ENCODE data around the gene DCUN1D1. TPM values are rescaled to one million over a fixed set of nuclear protein-coding genes. Genes with fewer than 3 reads are reported as not detected.

The DCUN1D1 gene
- total and polyA plus RNA-seq, 2 donors from 2014 or later, result 14.2 to 47.9 TPM

DNA sequence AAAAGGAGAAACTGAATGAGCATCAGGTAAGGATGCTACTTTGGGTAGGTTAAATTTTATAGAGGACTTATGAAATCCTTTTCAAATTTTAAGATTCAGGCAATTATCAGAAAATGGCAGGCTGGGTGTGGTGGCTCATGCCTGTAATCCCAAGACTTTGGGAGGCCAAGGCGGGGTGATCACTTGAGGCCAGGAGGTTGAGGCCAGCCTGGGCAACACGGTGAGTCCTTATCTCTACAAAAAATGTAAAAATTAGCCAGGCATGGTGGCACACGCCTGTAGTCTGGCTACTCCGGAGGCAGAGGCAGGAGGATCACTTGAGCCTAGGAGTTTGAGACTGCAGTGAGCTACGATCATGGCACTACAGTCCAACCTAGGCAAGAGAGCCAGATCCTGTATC is 23.1 kb downstream of the DCUN1D1 start:
- peaks cover 2 to 4% (median 3%) of the 10 kb centered on the region in 3 donors for H3K36me3 ChIP-seq (ENCODE audit: control insufficient read depth in 2 of 3, insufficient read depth in 3 of 3, low read length in 3 of 3)
- no peak for FAIRE-seq
- TF ChIP-seq, protein P1, sequence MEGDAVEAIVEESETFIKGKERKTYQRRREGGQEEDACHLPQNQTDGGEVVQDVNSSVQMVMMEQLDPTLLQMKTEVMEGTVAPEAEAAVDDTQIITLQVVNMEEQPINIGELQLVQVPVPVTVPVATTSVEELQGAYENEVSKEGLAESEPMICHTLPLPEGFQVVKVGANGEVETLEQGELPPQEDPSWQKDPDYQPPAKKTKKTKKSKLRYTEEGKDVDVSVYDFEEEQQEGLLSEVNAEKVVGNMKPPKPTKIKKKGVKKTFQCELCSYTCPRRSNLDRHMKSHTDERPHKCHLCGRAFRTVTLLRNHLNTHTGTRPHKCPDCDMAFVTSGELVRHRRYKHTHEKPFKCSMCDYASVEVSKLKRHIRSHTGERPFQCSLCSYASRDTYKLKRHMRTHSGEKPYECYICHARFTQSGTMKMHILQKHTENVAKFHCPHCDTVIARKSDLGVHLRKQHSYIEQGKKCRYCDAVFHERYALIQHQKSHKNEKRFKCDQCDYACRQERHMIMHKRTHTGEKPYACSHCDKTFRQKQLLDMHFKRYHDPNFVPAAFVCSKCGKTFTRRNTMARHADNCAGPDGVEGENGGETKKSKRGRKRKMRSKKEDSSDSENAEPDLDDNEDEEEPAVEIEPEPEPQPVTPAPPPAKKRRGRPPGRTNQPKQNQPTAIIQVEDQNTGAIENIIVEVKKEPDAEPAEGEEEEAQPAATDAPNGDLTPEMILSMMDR (IDR thresholded peaks at IDR 0.05; ENCODE audit: borderline replicate concordance, extremely low read depth, insufficient read depth), result no peak

GRCh38 chr3:182954553-182955235 is 25.6 kb downstream of the DCUN1D1 start:
- Histone ChIP-seq H3K4me1 (ENCODE audit: control insufficient read depth in 2 of 3, insufficient read depth in 2 of 3, low read depth in 1 of 3, low read length in 3 of 3) (peaks cover 0 to 3% (median 0%) of the 10 kb centered on the region in 3 donors), H3K4me3 (ENCODE audit: low read length in 3 of 3) (no peak overlapping the region), H3K27me3 (ENCODE audit: control insufficient read depth, insufficient read depth, low read length) (no peaks in the 10 kb centered on the region), H3K9me3 (ENCODE audit: control insufficient read depth in 2 of 3, insufficient read depth in 1 of 3, low read length in 3 of 3) (no peaks in the 10 kb centered on the region), H3K9ac (ENCODE audit: low read length in 3 of 3) (no peak overlapping the region), H3K27ac (ENCODE audit: low read depth in 2 of 2, low read length in 2 of 2) (no peak overlapping the region), H3K36me3 (ENCODE audit: control insufficient read depth in 2 of 3, insufficient read depth in 3 of 3, low read length in 3 of 3) (peaks cover 2 to 4% (median 4%) of the 10 kb centered on the region in 3 donors)
- TF ChIP-seq, protein P1 (IDR thresholded peaks at IDR 0.05; ENCODE audit: borderline replicate concordance, extremely low read depth, insufficient read depth), result no peak
- DNase-seq (no peak), FAIRE-seq (no peak)
- intact Hi-C loops (cut with DNase I), result no loop called here

More for the DNA sequence above, 23.1 kb downstream of the DCUN1D1 start:
- no peak for DNase-seq
- Histone ChIP-seq H3K4me3 (ENCODE audit: low read length in 3 of 3) (no peak overlapping the region), H3K9me3 (ENCODE audit: control insufficient read depth in 2 of 3, insufficient read depth in 1 of 3, low read length in 3 of 3) (no peaks in the 10 kb centered on the region), H3K9ac (ENCODE audit: low read length in 3 of 3) (no peak overlapping the region), H3K27ac (ENCODE audit: low read depth in 2 of 2, low read length in 2 of 2) (no peak overlapping the region), H3K4me1 (ENCODE audit: control insufficient read depth in 2 of 3, insufficient read depth in 2 of 3, low read depth in 1 of 3, low read length in 3 of 3) (peaks cover 0 to 7% (median 2%) of the 10 kb centered on the region in 3 donors), H3K27me3 (ENCODE audit: control insufficient read depth, insufficient read depth, low read length) (no peaks in the 10 kb centered on the region)
- intact Hi-C loops (cut with DNase I), result no loop called here

- no peak for FAIRE-seq
- H3K4me3 ChIP-seq (ENCODE audit: low read length in 3 of 3), result no peak overlapping the region
- TF ChIP-seq, protein P1 (IDR thresholded peaks at IDR 0.05; ENCODE audit: borderline replicate concordance, extremely low read depth, insufficient read depth), result no peak
- H3K9me3 ChIP-seq (ENCODE audit: control insufficient read depth in 2 of 3, insufficient read depth in 1 of 3, low read length in 3 of 3), result no peaks in the 10 kb centered on the region
- DNase-seq, result no peak
- H3K4me1 ChIP-seq (ENCODE audit: control insufficient read depth in 2 of 3, insufficient read depth in 2 of 3, low read depth in 1 of 3, low read length in 3 of 3), result no peaks in the 10 kb centered on the region
- no peak overlapping the region for H3K9ac ChIP-seq (ENCODE audit: low read length in 3 of 3)
- no peak overlapping the region for H3K27ac ChIP-seq (ENCODE audit: low read depth in 2 of 2, low read length in 2 of 2)
- no peaks in the 10 kb centered on the region for H3K27me3 ChIP-seq (ENCODE audit: control insufficient read depth, insufficient read depth, low read length)
- intact Hi-C loops (cut with DNase I), result no loop called here
- peaks cover 2 to 14% (median 2%) of the 10 kb centered on the region in 3 donors for H3K36me3 ChIP-seq (ENCODE audit: control insufficient read depth in 2 of 3, insufficient read depth in 3 of 3, low read length in 3 of 3)
Observed at GRCh38 chr3:182949688-182950087, 30.6 kb downstream of the DCUN1D1 start.
